Measurements from ENCODE around the gene ANKRD66.

The ANKRD66 gene

DNA sequence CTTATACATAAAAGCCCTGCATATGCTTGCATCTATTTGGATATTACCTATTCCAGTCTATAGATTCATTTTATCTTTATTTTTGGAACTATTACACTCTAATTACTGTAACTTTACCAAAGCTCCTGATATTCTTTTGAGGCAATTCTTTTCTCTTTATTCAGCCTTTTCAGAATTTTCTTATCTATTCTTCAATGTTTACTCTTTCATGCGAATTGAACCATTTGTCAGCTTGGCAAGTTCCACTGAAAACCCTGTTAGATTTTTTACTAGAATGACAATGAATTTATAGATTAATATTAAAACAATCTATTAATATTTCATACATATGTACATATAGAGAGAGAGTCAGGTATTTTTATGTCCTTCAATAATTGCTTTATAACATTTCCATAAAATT is 45.9 kb downstream of the ANKRD66 start:
- no peak for DNase-seq

DNA sequence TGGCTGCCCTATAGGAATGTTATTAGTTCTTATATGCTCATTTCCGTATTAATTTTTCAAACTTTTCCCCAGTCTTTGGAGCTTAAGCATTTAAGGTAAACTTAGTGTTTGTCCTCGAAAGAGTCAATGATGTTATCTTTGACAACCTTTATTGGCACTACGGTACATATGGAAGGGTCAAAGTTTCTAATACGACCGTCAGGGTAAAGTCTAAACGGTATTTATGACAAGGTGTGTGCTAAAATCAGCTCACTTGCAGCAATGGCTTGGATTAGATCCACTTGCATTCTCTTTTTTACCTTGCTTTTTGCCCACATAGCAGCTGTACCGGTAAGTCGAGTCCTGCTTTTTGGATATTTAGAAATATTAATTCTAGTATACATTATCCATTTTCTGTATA is 46.4 kb downstream of the ANKRD66 start, which contains the start of gene MEP1A:
TSS of gene MEP1A (plus strand) at position 252 of the 400 bp plus-strand sequence. CDS start at position 262, 10 bp downstream.
- no peak for DNase-seq

DNA sequence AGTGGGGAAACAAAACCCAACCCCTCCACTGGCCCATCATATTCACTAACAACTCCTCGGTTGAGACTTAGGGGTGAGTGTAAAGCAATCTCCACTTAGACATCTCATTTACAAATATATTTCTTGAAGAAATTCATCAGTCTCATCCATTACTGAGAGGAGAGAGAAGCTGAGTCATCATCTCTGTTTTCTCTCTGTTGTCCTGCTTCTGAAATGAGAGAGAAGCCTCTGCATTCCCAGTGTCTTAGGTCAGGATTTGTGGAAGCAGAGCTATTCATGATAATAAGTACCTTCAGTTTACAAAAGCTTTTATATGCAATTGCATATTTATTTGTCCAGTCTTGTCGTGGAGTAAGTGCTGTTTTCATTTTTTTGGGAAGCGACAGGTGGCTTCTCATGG is 47.3 kb downstream of the ANKRD66 start:
- DNase-seq: no peak

GRCh38 chr6:46795816-46796215 is 49.1 kb downstream of the ANKRD66 start:
- no peak for DNase-seq

- DNase-seq: no peak
These were observed 50.3 kb downstream of the ANKRD66 start for GRCh38 chr6:46796848-46797580.

DNA sequence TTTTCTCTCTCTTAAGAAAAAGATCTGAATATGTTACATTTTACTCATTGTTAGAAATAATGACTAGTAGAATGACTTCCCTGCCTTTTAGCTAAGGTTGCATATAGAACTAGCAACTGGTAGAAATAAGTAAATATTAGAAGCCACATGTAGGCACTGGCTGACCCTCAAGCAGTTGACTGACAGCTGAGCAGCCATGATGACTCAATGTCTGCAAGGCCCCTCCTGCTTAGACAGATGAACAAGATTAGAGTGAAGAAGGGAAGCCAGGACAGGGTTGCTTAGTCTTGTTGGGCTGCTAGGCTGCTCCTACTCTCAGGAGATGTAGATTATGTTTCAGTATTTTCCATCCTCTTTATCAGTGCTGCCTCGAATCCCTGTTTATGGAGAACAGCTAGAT is 52.9 kb downstream of the ANKRD66 start:
- no peak for DNase-seq

DNA sequence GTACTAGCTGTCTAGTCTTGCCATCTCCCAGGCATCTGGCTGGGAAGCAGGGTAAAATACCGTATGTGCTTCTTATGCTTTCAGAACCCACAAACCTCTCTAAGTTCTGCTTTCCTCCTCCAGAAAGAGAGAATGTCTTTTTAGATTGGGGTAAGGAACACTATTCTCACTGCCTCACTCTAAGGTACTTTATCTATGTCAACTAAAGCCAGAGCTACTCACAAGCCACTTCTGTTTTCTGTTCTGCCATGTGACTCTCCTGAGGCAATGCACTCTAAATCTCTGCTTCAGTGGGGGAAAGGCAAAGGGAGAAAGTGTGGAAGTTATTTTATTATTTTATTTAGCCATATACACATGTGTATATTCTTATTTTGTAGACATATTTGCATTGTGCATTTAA is 62.1 kb downstream of the ANKRD66 start:
- DNase-seq: no peak
